22Rv1 (cell line): ENCODE measurements around the gene KCNH1.

ENCODE experiments used
- CTCF ChIP-seq: fragments of 450-650 bp; IDR thresholded peaks from 2 replicates; pipeline ENCODE4 v1.5.1; 2017; ENCODE audit warnings: mild to moderate bottlenecking
- ZFX ChIP-seq: fragments of 450-650 bp; IDR thresholded peaks from 2 replicates; pipeline ENCODE4 v1.6.1; 2017; ENCODE audit warnings: antibody characterized with exemption, borderline replicate concordance

- TF ChIP-seq CTCF, result no peak
- TF ChIP-seq ZFX, result no peak
Measured at GRCh38 chr1:210648588-210649269, 485.2 kb downstream of the KCNH1 start.
